Astrocyte (in vitro differentiated cells and primary cell): Measurements from ENCODE around the gene CEMP1. TPM values are rescaled to one million over a fixed set of nuclear protein-coding genes. Genes with fewer than 3 reads are reported as not detected.

Experiments
- DNase-seq: peaks from one replicate; pipeline ENCODE4 v3.0.0-alpha.2; 2010; ENCODE audit warnings: low read depth
- FAIRE-seq: peaks from 2 replicates; lab custom pipeline; 2011; peaks lifted over from hg19 to GRCh38; lab: Jason Lieb, UNC
- H2AFZ ChIP-seq: 2 replicates; pipeline ENCODE4 v1.6.0; 2012; ENCODE audit warnings: low read depth, low read length, inconsistent platforms
- H3K27ac ChIP-seq: 2 replicates; pipeline ENCODE4 v1.5.1; 2011; ENCODE audit warnings: low read depth, low read length, inconsistent platforms
- H3K27me3 ChIP-seq: 2 replicates; pipeline ENCODE4 v1.6.0; 2011; ENCODE audit warnings: low read length, inconsistent platforms; ENCODE audit not compliant: insufficient read depth
- H3K36me3 ChIP-seq: 2 replicates; pipeline ENCODE4 v1.5.1; 2011; ENCODE audit warnings: low read length, inconsistent platforms; ENCODE audit not compliant: insufficient read depth
- H3K4me1 ChIP-seq: 2 replicates; pipeline ENCODE4 v1.5.1; 2011; ENCODE audit warnings: low read length, inconsistent platforms; ENCODE audit not compliant: insufficient read depth
- H3K4me2 ChIP-seq: 2 replicates; pipeline ENCODE4 v1.6.0; 2012; ENCODE audit warnings: low read length, inconsistent platforms
- H3K4me3 ChIP-seq: 2 replicates; pipeline ENCODE4 v1.5.1; 2011; ENCODE audit warnings: low read depth, mild to moderate bottlenecking, low read length, inconsistent platforms; ENCODE audit not compliant: insufficient read depth
- H3K79me2 ChIP-seq: 2 replicates; pipeline ENCODE4 v1.6.0; 2012; ENCODE audit warnings: mild to moderate bottlenecking, low read length, inconsistent platforms; ENCODE audit not compliant: insufficient read depth
- H3K9ac ChIP-seq: 2 replicates; pipeline ENCODE4 v1.6.0; 2012; ENCODE audit warnings: mild to moderate bottlenecking, low read length, inconsistent platforms
- H3K9me3 ChIP-seq: 2 replicates; pipeline ENCODE4 v1.5.1; 2012; ENCODE audit warnings: low read depth, mild to moderate bottlenecking, low read length, inconsistent platforms; ENCODE audit not compliant: insufficient read depth
- H4K20me1 ChIP-seq: 2 replicates; pipeline ENCODE4 v1.6.0; 2012; ENCODE audit warnings: low read length, inconsistent platforms; ENCODE audit not compliant: insufficient read depth
- H3K27ac Mint-ChIP-seq: one replicate; pipeline ENCODE4 v1.8.0; 2021; ENCODE audit warnings: mild to moderate bottlenecking, mixed read lengths; ENCODE audit not compliant: unreplicated experiment
- H3K27me3 Mint-ChIP-seq: one replicate; pipeline ENCODE4 v1.8.0; 2021; ENCODE audit warnings: low read depth, mixed read lengths; ENCODE audit not compliant: unreplicated experiment
- H3K36me3 Mint-ChIP-seq: one replicate; pipeline ENCODE4 v1.8.0; 2021; ENCODE audit warnings: low read depth, mixed read lengths; ENCODE audit not compliant: unreplicated experiment
- H3K4me1 Mint-ChIP-seq: one replicate; pipeline ENCODE4 v1.8.0; 2021; ENCODE audit warnings: low read depth, mixed read lengths; ENCODE audit not compliant: unreplicated experiment
- H3K4me3 Mint-ChIP-seq: one replicate; pipeline ENCODE4 v1.8.0; 2021; ENCODE audit warnings: mild to moderate bottlenecking, moderate library complexity, mixed read lengths; ENCODE audit not compliant: unreplicated experiment
- H3K9me3 Mint-ChIP-seq: one replicate; pipeline ENCODE4 v1.8.0; 2021; ENCODE audit warnings: mild to moderate bottlenecking, mixed read lengths; ENCODE audit not compliant: unreplicated experiment
- CTCF ChIP-seq: IDR thresholded peaks from 2 replicates; pipeline ENCODE4 v1.5.1; 2011; ENCODE audit warnings: low read depth, mild to moderate bottlenecking, inconsistent platforms, low read length, moderate library complexity; ENCODE audit not compliant: insufficient read depth
- EZH2 ChIP-seq: IDR thresholded peaks from 2 replicates; pipeline ENCODE4 v1.6.1; 2012; ENCODE audit warnings: mild to moderate bottlenecking, low read length, inconsistent platforms; ENCODE audit not compliant: insufficient read depth
- total RNA-seq: library from RNA; stranded (reverse); gene quantifications from 2 replicates; pipeline ENCODE4 v1.2.1, GENCODE V29; 2021

CEMP1 gene
- total RNA-seq, 1 donor from 2014 or later, result not detected

- H3K27me3 Mint-ChIP-seq, result peaks cover 3% of the 10 kb centered on the region
- no peaks in the 10 kb centered on the region for H3K36me3 ChIP-seq
- H3K4me3 Mint-ChIP-seq, result no peak overlapping the region
- no peaks in the 10 kb centered on the region for H3K79me2 ChIP-seq
- no peak overlapping the region for H3K27ac Mint-ChIP-seq
- DNase-seq (no peak), FAIRE-seq (no peak)
- no peak overlapping the region for H3K27ac ChIP-seq
- H3K4me1 ChIP-seq, result peaks cover 8% of the 10 kb centered on the region
- H3K4me2 ChIP-seq, result no peak overlapping the region
- TF ChIP-seq CTCF, result no peak
- TF ChIP-seq EZH2, result no peak
- peaks cover 15% of the 10 kb centered on the region for H3K36me3 Mint-ChIP-seq
- no peak overlapping the region for H2AFZ ChIP-seq
- H4K20me1 ChIP-seq, result peaks cover 50% of the 10 kb centered on the region
- H3K4me1 Mint-ChIP-seq, result peaks cover 4% of the 10 kb centered on the region
- H3K9me3 Mint-ChIP-seq, result no peaks in the 10 kb centered on the region
- no peak overlapping the region for H3K9ac ChIP-seq
- no peaks in the 10 kb centered on the region for H3K27me3 ChIP-seq
- no peak overlapping the region for H3K4me3 ChIP-seq
- no peaks in the 10 kb centered on the region for H3K9me3 ChIP-seq
Observed at GRCh38 chr16:2489581-2489980, 41.6 kb downstream of the CEMP1 start.

GRCh38 chr16:2487903-2488531 is 43.2 kb downstream of the CEMP1 start:
- Histone ChIP-seq H3K27me3 (no peaks in the 10 kb centered on the region), H4K20me1 (peaks cover 64% of the 10 kb centered on the region), H3K4me2 (no peak overlapping the region), H2AFZ (no peak overlapping the region), H3K36me3 (no peaks in the 10 kb centered on the region), H3K4me3 (no peak overlapping the region), H3K4me1 (peaks cover 10% of the 10 kb centered on the region), H3K9me3 (no peaks in the 10 kb centered on the region), H3K27ac (no peak overlapping the region), H3K9ac (no peak overlapping the region), H3K79me2 (no peaks in the 10 kb centered on the region)
- H3K36me3 Mint-ChIP-seq, result peaks cover 16% of the 10 kb centered on the region
- H3K4me1 Mint-ChIP-seq, result peaks cover 5% of the 10 kb centered on the region
- DNase-seq, result no peak
- no peak overlapping the region for H3K27ac Mint-ChIP-seq
- no peak overlapping the region for H3K4me3 Mint-ChIP-seq
- H3K9me3 Mint-ChIP-seq, result no peaks in the 10 kb centered on the region
- peaks cover 8% of the 10 kb centered on the region for H3K27me3 Mint-ChIP-seq
- FAIRE-seq, result no peak
- no peak for TF ChIP-seq CTCF
- TF ChIP-seq EZH2, result no peak

- Mint-ChIP-seq H3K9me3 (no peaks in the 10 kb centered on the region), H3K4me3 (no peak overlapping the region), H3K27ac (no peak overlapping the region), H3K27me3 (peaks cover 11% of the 10 kb centered on the region), H3K4me1 (peaks cover 5% of the 10 kb centered on the region), H3K36me3 (peaks cover 19% of the 10 kb centered on the region)
- Histone ChIP-seq H3K9me3 (no peaks in the 10 kb centered on the region), H3K27ac (no peak overlapping the region), H3K36me3 (no peaks in the 10 kb centered on the region), H4K20me1 (peaks cover 66% of the 10 kb centered on the region), H2AFZ (peak overlapping the region; percentile 63), H3K4me1 (peaks cover 12% of the 10 kb centered on the region), H3K9ac (peak overlapping the region; percentile 5), H3K79me2 (no peaks in the 10 kb centered on the region), H3K4me2 (peak overlapping the region; percentile 1), H3K4me3 (no peak overlapping the region), H3K27me3 (no peaks in the 10 kb centered on the region)
- no peak for TF ChIP-seq EZH2
- no peak for TF ChIP-seq CTCF
- no peak for FAIRE-seq
- DNase-seq, result no peak
Observed at GRCh38 chr16:2487517-2487842, 43.7 kb downstream of the CEMP1 start.
